ENCODE measurements around the gene CD63.

- TF ChIP-seq POLR2A (IDR thresholded peaks at IDR 0.05), result peak in 1 of 3 donors; percentile 37
- TF ChIP-seq, protein P1, sequence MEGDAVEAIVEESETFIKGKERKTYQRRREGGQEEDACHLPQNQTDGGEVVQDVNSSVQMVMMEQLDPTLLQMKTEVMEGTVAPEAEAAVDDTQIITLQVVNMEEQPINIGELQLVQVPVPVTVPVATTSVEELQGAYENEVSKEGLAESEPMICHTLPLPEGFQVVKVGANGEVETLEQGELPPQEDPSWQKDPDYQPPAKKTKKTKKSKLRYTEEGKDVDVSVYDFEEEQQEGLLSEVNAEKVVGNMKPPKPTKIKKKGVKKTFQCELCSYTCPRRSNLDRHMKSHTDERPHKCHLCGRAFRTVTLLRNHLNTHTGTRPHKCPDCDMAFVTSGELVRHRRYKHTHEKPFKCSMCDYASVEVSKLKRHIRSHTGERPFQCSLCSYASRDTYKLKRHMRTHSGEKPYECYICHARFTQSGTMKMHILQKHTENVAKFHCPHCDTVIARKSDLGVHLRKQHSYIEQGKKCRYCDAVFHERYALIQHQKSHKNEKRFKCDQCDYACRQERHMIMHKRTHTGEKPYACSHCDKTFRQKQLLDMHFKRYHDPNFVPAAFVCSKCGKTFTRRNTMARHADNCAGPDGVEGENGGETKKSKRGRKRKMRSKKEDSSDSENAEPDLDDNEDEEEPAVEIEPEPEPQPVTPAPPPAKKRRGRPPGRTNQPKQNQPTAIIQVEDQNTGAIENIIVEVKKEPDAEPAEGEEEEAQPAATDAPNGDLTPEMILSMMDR (IDR thresholded peaks at IDR 0.05 in 8 of 11, conservative IDR thresholded peaks at IDR 0.05 in 3 of 11), result peak in 1 of 11 experiments; percentile 4
- peak; percentile 78 to 86 (median 79) for TF ChIP-seq POLR2AphosphoS5 (IDR thresholded peaks at IDR 0.05)
Measured at GRCh38 chr12:55728939-55729818, at the start of gene CD63.

Measured in spleen (tissue), 7 donors.